A673 (cell line): ENCODE results near the gene ZNF592.
A peak's percentile ranks its signal among the peaks of the same experiment; 100 is the strongest.

Experiments
- CTCF ChIP-seq: fragments of 300-800, 200-600 bp; sonication (generic); conservative IDR thresholded peaks from 2 replicates; pipeline ENCODE4 v1.5.1; 2017; ENCODE audit warnings: low read depth, mild to moderate bottlenecking, antibody characterized with exemption, low read length, moderate library complexity, mixed read lengths
- EZH2 ChIP-seq: fragments of 200-600 bp; sonication (generic); IDR thresholded peaks from 2 replicates; pipeline ENCODE4 v1.6.1; 2017; ENCODE audit warnings: borderline replicate concordance, low read depth, mild to moderate bottlenecking, mixed read lengths, antibody characterized with exemption, low read length; ENCODE audit not compliant: poor library complexity, severe bottlenecking

GRCh38 chr15:84783493-84784251 is 35.3 kb downstream of the ZNF592 start:
- TF ChIP-seq CTCF: peak; percentile 25; the same call in 1 of the 2 replicates
- TF ChIP-seq EZH2: no peak
